Endothelial cell of umbilical vein (primary cell): ENCODE measurements around the gene CCDC6. TPM values are rescaled to one million over a fixed set of nuclear protein-coding genes. Genes with fewer than 3 reads are reported as not detected.

Experiments used
- BruUV-seq: library from RNA; stranded (reverse); fragments of 400-500 nt; replicated peaks from 2 replicates; lab custom pipeline; 2021; lab: Mats Ljungman, UMichigan
- CTCF ChIA-PET: fragments of 300-600, 350-600 bp; sonication (Branson Sonifier 250); formaldehyde crosslinking; loops from one replicate; lab custom pipeline; 2021; ENCODE audit warnings: antibody characterized with exemption, inconsistent platforms; lab: Charles Lee
- POLR2A ChIA-PET: fragments of 300-600, 350-600 bp; sonication (Branson Sonifier 250); formaldehyde crosslinking; loops from one replicate; lab custom pipeline; 2021; ENCODE audit warnings: antibody characterized with exemption, inconsistent platforms; lab: Charles Lee
- DNase-seq: peaks from one replicate; pipeline ENCODE4 v3.0.0-alpha.2; 2011; ENCODE audit warnings: low read depth, low spot score
- FAIRE-seq: peaks from 2 replicates; lab custom pipeline; 2011; peaks lifted over from hg19 to GRCh38; lab: Jason Lieb, UNC
- H2AFZ ChIP-seq: 2 replicates; pipeline ENCODE4 v1.6.0; 2012; ENCODE audit warnings: low read depth, low read length, control low read depth, inconsistent platforms
- H3K27ac ChIP-seq: 2 replicates; pipeline ENCODE4 v1.5.1; 2011; ENCODE audit warnings: low read depth, mild to moderate bottlenecking, control low read depth, low read length, moderate library complexity; ENCODE audit not compliant: insufficient read depth
- H3K27me3 ChIP-seq, 2 experiments: 2 replicates each; pipeline versions ENCODE4 v1.6.0 to v1.6.1; 2011; ENCODE audit warnings: low read length in 2 of 2, mixed read lengths in 1 of 2; ENCODE audit not compliant: control insufficient read depth in 2 of 2, insufficient read depth in 2 of 2
- H3K36me3 ChIP-seq, 2 experiments: 2 replicates in 1 of 2; 3 replicates in 1 of 2; pipeline ENCODE4 v1.5.1; 2011; ENCODE audit warnings: low read length in 2 of 2, mild to moderate bottlenecking in 1 of 2, moderate library complexity in 1 of 2; ENCODE audit not compliant: control insufficient read depth in 2 of 2, insufficient read depth in 2 of 2; ENCODE audit errors: extremely low read depth in 1 of 2
- H3K4me1 ChIP-seq: 3 replicates; pipeline ENCODE4 v1.5.1; 2011; ENCODE audit warnings: mild to moderate bottlenecking, low read length; ENCODE audit not compliant: control insufficient read depth, insufficient read depth; ENCODE audit errors: extremely low read depth
- H3K4me2 ChIP-seq: 2 replicates; pipeline ENCODE4 v1.6.1; 2011; ENCODE audit warnings: low read length, control low read depth, mixed read lengths; ENCODE audit not compliant: insufficient read depth
- H3K4me3 ChIP-seq, 3 experiments: fragments of 200-600 bp in 1 of 3; sonication (generic), shearing (Covaris generic) in 1 of 3; replicated peaks in 1 of 3; 2 replicates each; pipeline ENCODE4 v1.5.1; 2011 to 2016; ENCODE audit warnings: control low read depth in 3 of 3, low read length in 3 of 3, mild to moderate bottlenecking in 2 of 3, inconsistent platforms in 1 of 3, low read depth in 1 of 3, moderate library complexity in 1 of 3; ENCODE audit not compliant: insufficient read depth in 1 of 3
- H3K79me2 ChIP-seq: 2 replicates; pipeline ENCODE4 v1.6.0; 2012; ENCODE audit warnings: low read length, inconsistent platforms; ENCODE audit not compliant: control insufficient read depth, insufficient read depth
- H3K9ac ChIP-seq: replicated peaks from 2 replicates; pipeline ENCODE3; 2011; ENCODE audit warnings: low read length, control low read depth; ENCODE audit not compliant: insufficient read depth; ENCODE audit errors: extremely low read depth
- H3K9me1 ChIP-seq: replicated peaks from 3 replicates; pipeline ENCODE4 v1.6.0; 2011; ENCODE audit warnings: mild to moderate bottlenecking, low read length; ENCODE audit not compliant: control insufficient read depth, insufficient read depth; ENCODE audit errors: extremely low read depth
- H3K9me3 ChIP-seq: replicated peaks from 2 replicates; pipeline ENCODE4 v1.5.1; 2012; ENCODE audit warnings: low read length, inconsistent platforms; ENCODE audit not compliant: control insufficient read depth, insufficient read depth
- H4K20me1 ChIP-seq: replicated peaks from 2 replicates; pipeline ENCODE3; 2011; ENCODE audit warnings: mild to moderate bottlenecking, low read length; ENCODE audit not compliant: control insufficient read depth, insufficient read depth; ENCODE audit errors: extremely low read depth
- EZH2 ChIP-seq: IDR thresholded peaks from 2 replicates; pipeline ENCODE4 v1.6.1; 2012; ENCODE audit warnings: borderline replicate concordance, low read depth, mild to moderate bottlenecking, moderate library complexity, low read length, inconsistent platforms; ENCODE audit not compliant: severe bottlenecking
- FOS ChIP-seq: IDR thresholded peaks from 2 replicates; pipeline ENCODE4 v1.6.1; 2011; ENCODE audit warnings: mild to moderate bottlenecking, low read length, moderate library complexity, borderline replicate concordance; ENCODE audit not compliant: insufficient read depth
- GATA2 ChIP-seq: IDR thresholded peaks from 2 replicates; pipeline ENCODE4 v1.7.0; 2011; ENCODE audit warnings: low read depth, mild to moderate bottlenecking, moderate library complexity, mixed read lengths, low read length; ENCODE audit not compliant: insufficient read length, insufficient read depth
- JUN ChIP-seq: IDR thresholded peaks from 2 replicates; pipeline ENCODE4 v1.6.1; 2011; ENCODE audit warnings: borderline replicate concordance, low read depth; ENCODE audit not compliant: insufficient read length, insufficient read depth
- MAX ChIP-seq: IDR thresholded peaks from 2 replicates; pipeline ENCODE4 v1.6.1; 2011; ENCODE audit not compliant: insufficient read depth, insufficient read length
- MYC ChIP-seq: IDR thresholded peaks from one replicate; pipeline ENCODE4 v1.6.1; 2011; ENCODE audit warnings: mild to moderate bottlenecking, low read depth, low read length
- POLR2A ChIP-seq: IDR thresholded peaks from 2 replicates; pipeline ENCODE4 v1.6.1; 2012; ENCODE audit warnings: low read depth, mild to moderate bottlenecking, control low read depth, low read length
- POLR2AphosphoS5 ChIP-seq: IDR thresholded peaks from 2 replicates; pipeline ENCODE4 v1.6.1; 2012; ENCODE audit warnings: low read depth, mild to moderate bottlenecking, control low read depth, low read length, moderate library complexity; ENCODE audit not compliant: insufficient read depth
- dilution Hi-C: fragments of 300-500 bp; cut with MboI; formaldehyde crosslinking; loops from one replicate; pipeline ENCODE4 v1.15.0; 2019; ENCODE audit warnings: low sequenced_read_pairs; ENCODE audit not compliant: extremely low pct_ligation_motif_present
- intact Hi-C: fragments of 100-400 bp; cut with micrococcal nuclease; formaldehyde crosslinking; loops from one replicate; pipeline ENCODE4 v1.10.0; 2022
- polyA plus RNA-seq, 4 experiments: library from polyadenylated mRNA; depleted of rRNA in 3 of 4; stranded (reverse) in 3 of 4; unstranded in 1 of 4; fragments of >200 nt; gene quantifications; 2 replicates each; pipeline versions ENCODE4 v1.2.1 to v1.2.3, GENCODE V29; 2011 to 2012; ENCODE audit warnings: missing spikeins in 1 of 4
- total RNA-seq: library from RNA; stranded (reverse); gene quantifications from 2 replicates; pipeline ENCODE4 v1.2.3, GENCODE V29; 2021
- TF ChIP-seq, protein P1 (sequence below), 2 donors: IDR thresholded peaks; 1 replicate in 1 of 2; 2 replicates in 1 of 2; pipeline ENCODE4 v1.5.1; 2011; ENCODE audit warnings: low read length in 2 of 2, mild to moderate bottlenecking in 2 of 2, moderate library complexity in 2 of 2, control low read depth in 1 of 2, inconsistent platforms in 1 of 2, low read depth in 1 of 2; ENCODE audit not compliant: insufficient read depth in 1 of 2; ENCODE audit errors: extremely low read depth in 1 of 2

CCDC6 gene
- total and polyA plus RNA-seq, 2 donors (not counting 3 experiments of a cell fraction or from before 2014, with no cell fraction given) = 16.8 to 36.8 TPM

- H4K20me1 ChIP-seq = no peaks in the 10 kb centered on the region
- no peak overlapping the region for H3K4me2 ChIP-seq
- H3K36me3 ChIP-seq = no peaks in the 10 kb centered on the region
- no peaks in the 10 kb centered on the region for H3K79me2 ChIP-seq
- FAIRE-seq = no peak
- H3K27me3 ChIP-seq = no peaks in the 10 kb centered on the region
- dilution Hi-C loops (no loop called here), intact Hi-C loops (no loop called here)
- no peaks in the 10 kb centered on the region for H3K4me1 ChIP-seq
- no peak overlapping the region for H2AFZ ChIP-seq
- CTCF ChIA-PET = no interaction called here
- no peak overlapping the region for H3K4me3 ChIP-seq
- no peak overlapping the region for H3K9ac ChIP-seq
- POLR2A ChIA-PET = no interaction called here
- H3K9me1 ChIP-seq = no peaks in the 10 kb centered on the region
- H3K27ac ChIP-seq = no peak overlapping the region
- no TSS peak for BruUV-seq
- no peak for TF ChIP-seq MAX
- TF ChIP-seq, protein P1, sequence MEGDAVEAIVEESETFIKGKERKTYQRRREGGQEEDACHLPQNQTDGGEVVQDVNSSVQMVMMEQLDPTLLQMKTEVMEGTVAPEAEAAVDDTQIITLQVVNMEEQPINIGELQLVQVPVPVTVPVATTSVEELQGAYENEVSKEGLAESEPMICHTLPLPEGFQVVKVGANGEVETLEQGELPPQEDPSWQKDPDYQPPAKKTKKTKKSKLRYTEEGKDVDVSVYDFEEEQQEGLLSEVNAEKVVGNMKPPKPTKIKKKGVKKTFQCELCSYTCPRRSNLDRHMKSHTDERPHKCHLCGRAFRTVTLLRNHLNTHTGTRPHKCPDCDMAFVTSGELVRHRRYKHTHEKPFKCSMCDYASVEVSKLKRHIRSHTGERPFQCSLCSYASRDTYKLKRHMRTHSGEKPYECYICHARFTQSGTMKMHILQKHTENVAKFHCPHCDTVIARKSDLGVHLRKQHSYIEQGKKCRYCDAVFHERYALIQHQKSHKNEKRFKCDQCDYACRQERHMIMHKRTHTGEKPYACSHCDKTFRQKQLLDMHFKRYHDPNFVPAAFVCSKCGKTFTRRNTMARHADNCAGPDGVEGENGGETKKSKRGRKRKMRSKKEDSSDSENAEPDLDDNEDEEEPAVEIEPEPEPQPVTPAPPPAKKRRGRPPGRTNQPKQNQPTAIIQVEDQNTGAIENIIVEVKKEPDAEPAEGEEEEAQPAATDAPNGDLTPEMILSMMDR (IDR thresholded peaks at IDR 0.05; ENCODE audit: extremely low read depth in 1 of 2, insufficient read depth in 1 of 2, low read depth in 1 of 2, low read length in 2 of 2) = no peak
- TF ChIP-seq GATA2 = no peak
- TF ChIP-seq POLR2A = no peak
- no peak for TF ChIP-seq POLR2AphosphoS5
- TF ChIP-seq MYC = no peak
- TF ChIP-seq JUN = no peak
- TF ChIP-seq EZH2 = no peak
- TF ChIP-seq FOS = no peak
- no peaks in the 10 kb centered on the region for H3K9me3 ChIP-seq
- DNase-seq = no peak
Measured at GRCh38 chr10:59771162-59771807, 135.1 kb downstream of the CCDC6 start.
